ENCODE results near the gene APLP2. TPM values are rescaled to one million over a fixed set of nuclear protein-coding genes. Genes with fewer than 3 reads are reported as not detected.

Gene APLP2
- polyA plus RNA-seq, 1 donor from 2014 or later, result 226 TPM

GRCh38 chr11:130049328-130049771 lies 20.3 kb upstream of the APLP2 start:
- TF ChIP-seq CTCF (IDR thresholded peaks at IDR 0.05; ENCODE audit: poor library complexity, severe bottlenecking), result no peak
- TF ChIP-seq SMC3 (conservative IDR thresholded peaks at IDR 0.05; ENCODE audit: poor library complexity), result no peak
- no peak for TF ChIP-seq POLR2AphosphoS5 (IDR thresholded peaks at IDR 0.05)
- Histone ChIP-seq H3K79me2 (replicated peaks; ENCODE audit: insufficient read depth, low read length) (no peaks in the 10 kb centered on the region), H3K9me2 (ENCODE audit: insufficient read depth, low read length) (no peaks in the 10 kb centered on the region), H3K4me3 (ENCODE audit: low read length) (no peak overlapping the region), H3K9ac (ENCODE audit: low read length) (no peak overlapping the region), H3K36me3 (ENCODE audit: insufficient read depth, low read length) (no peaks in the 10 kb centered on the region), H3K9me3 (ENCODE audit: low read length) (no peaks in the 10 kb centered on the region), H3F3A (ENCODE audit: insufficient read depth, low read length, poor library complexity, severe bottlenecking) (no peaks in the 10 kb centered on the region), H4K20me1 (ENCODE audit: insufficient read depth) (no peaks in the 10 kb centered on the region), H3K4me2 (ENCODE audit: low read length) (no peak overlapping the region), H3K27ac (ENCODE audit: low read length) (no peak overlapping the region), H3K27me3 (ENCODE audit: insufficient read depth, low read depth, low read length) (no peaks in the 10 kb centered on the region), H2AFZ (ENCODE audit: low read depth, low read length) (no peak overlapping the region)

GRCh38 chr11:130050257-130050656 lies 19.4 kb upstream of the APLP2 start:
- H3K9me3 ChIP-seq (ENCODE audit: low read length), result no peaks in the 10 kb centered on the region
- no peak overlapping the region for H3K27ac ChIP-seq (ENCODE audit: low read length)
- H3K4me2 ChIP-seq (ENCODE audit: low read length), result no peak overlapping the region
- H3K4me3 ChIP-seq (ENCODE audit: low read length), result no peak overlapping the region
- no peaks in the 10 kb centered on the region for H3K9me2 ChIP-seq (ENCODE audit: insufficient read depth, low read length)
- no peak for TF ChIP-seq POLR2AphosphoS5 (IDR thresholded peaks at IDR 0.05)
- TF ChIP-seq REST (IDR thresholded peaks at IDR 0.05; ENCODE audit: borderline replicate concordance), result no peak
- TF ChIP-seq CTCF (IDR thresholded peaks at IDR 0.05; ENCODE audit: poor library complexity, severe bottlenecking), result no peak
- no peak for TF ChIP-seq MXI1 (conservative IDR thresholded peaks at IDR 0.05; ENCODE audit: poor library complexity, severe bottlenecking)
- no peak for TF ChIP-seq SMC3 (conservative IDR thresholded peaks at IDR 0.05; ENCODE audit: poor library complexity)
- TF ChIP-seq EZH2 (IDR thresholded peaks at IDR 0.05; ENCODE audit: borderline replicate concordance, insufficient read depth, low read length, poor library complexity, severe bottlenecking), result no peak
- no peaks in the 10 kb centered on the region for H3K79me2 ChIP-seq (replicated peaks; ENCODE audit: insufficient read depth, low read length)
- H3K27me3 ChIP-seq (ENCODE audit: insufficient read depth, low read depth, low read length), result no peaks in the 10 kb centered on the region
- no peak overlapping the region for H3K9ac ChIP-seq (ENCODE audit: low read length)
- H2AFZ ChIP-seq (ENCODE audit: low read depth, low read length), result no peak overlapping the region
- H3K36me3 ChIP-seq (ENCODE audit: insufficient read depth, low read length), result no peaks in the 10 kb centered on the region
- H3F3A ChIP-seq (ENCODE audit: insufficient read depth, low read length, poor library complexity, severe bottlenecking), result no peaks in the 10 kb centered on the region
- no peaks in the 10 kb centered on the region for H4K20me1 ChIP-seq (ENCODE audit: insufficient read depth)

Data from neural cell (in vitro differentiated cells).